Lung (tissue), 12 donors: Measurements from ENCODE around the gene CLASP2. TPM values are rescaled to one million over a fixed set of nuclear protein-coding genes. Genes with fewer than 3 reads are reported as not detected.

Source experiments
- ATAC-seq: fragments of 200-7000 bp; cut with Tn5 transposase; one replicate; pipeline ENCODE4 v1.9.1; 2020; ENCODE audit warnings: moderate number of reproducible peaks; ENCODE audit not compliant: insufficient read depth, low FRiP score
- DNase-seq, 3 donors: peaks; one replicate each; pipeline ENCODE4 v3.0.0-alpha.2; 2013 to 2017
- H3K27ac ChIP-seq, 2 donors: one replicate each; pipeline ENCODE4 v1.5.1; 2013; ENCODE audit warnings: mild to moderate bottlenecking in 2 of 2, moderate library complexity in 2 of 2, control low read depth in 1 of 2, inconsistent platforms in 1 of 2, low read depth in 1 of 2, low read length in 1 of 2
- H3K27me3 ChIP-seq, 3 donors: one replicate each; pipeline ENCODE4 v1.5.1; 2013; ENCODE audit warnings: low read length in 2 of 3; ENCODE audit not compliant: control insufficient read depth in 3 of 3, insufficient read depth in 3 of 3
- H3K36me3 ChIP-seq, 4 donors: one replicate each; pipeline ENCODE4 v1.5.1; 2013; ENCODE audit warnings: low read length in 4 of 4, mild to moderate bottlenecking in 1 of 4, moderate library complexity in 1 of 4; ENCODE audit not compliant: control insufficient read depth in 4 of 4, insufficient read depth in 4 of 4
- H3K4me1 ChIP-seq, 5 donors: one replicate each; pipeline ENCODE4 v1.5.1; 2013; ENCODE audit warnings: low read length in 5 of 5, mild to moderate bottlenecking in 2 of 5, moderate library complexity in 1 of 5; ENCODE audit not compliant: control insufficient read depth in 5 of 5, insufficient read depth in 5 of 5
- H3K4me3 ChIP-seq: one replicate; pipeline ENCODE4 v1.5.1; 2013; ENCODE audit warnings: mild to moderate bottlenecking, control low read depth, moderate library complexity
- H3K9ac ChIP-seq, 2 donors: one replicate each; pipeline ENCODE4 v1.5.1; 2013; ENCODE audit warnings: low read length in 2 of 2, control low read depth in 1 of 2; ENCODE audit not compliant: insufficient read depth in 1 of 2
- H3K9me3 ChIP-seq, 4 donors: one replicate each; pipeline ENCODE4 v1.5.1; 2013; ENCODE audit warnings: low read length in 3 of 4, mild to moderate bottlenecking in 1 of 4, moderate library complexity in 1 of 4; ENCODE audit not compliant: control insufficient read depth in 4 of 4, insufficient read depth in 3 of 4
- WGBS, 2 donors: extraction: QIAGEN DNeasy Blood & Tissue Kit; methylation state at CpG; one replicate each; pipeline ENCODE4 v1.1.7; 2013; 5-methylcytosine and 5-hydroxymethylcytosine counted together
- polyA plus RNA-seq, 2 donors: library from polyadenylated mRNA; stranded (reverse); fragments of 200-250 nt; gene quantifications; one replicate each; pipeline ENCODE4 v1.2.1, GENCODE V29; 2013
- total RNA-seq, 2 donors: library from RNA; depleted of rRNA in 1 of 2; stranded (reverse); fragments of >200 nt in 1 of 2; gene quantifications; one replicate each; pipeline ENCODE4 v1.2.1, GENCODE V29; 2014 to 2021
- TF ChIP-seq, protein P1 (sequence below): IDR thresholded peaks from 2 replicates; pipeline ENCODE4 v1.5.1; 2012; ENCODE audit warnings: mild to moderate bottlenecking; ENCODE audit errors: control extremely low read depth, extremely low read depth
- donor health status: control.
- donor health status: control.
- donor health status: Bipolar disorder and iron deficiency.
- donor health status: healthy.
- donor health status: DM: yes; HTN: yes; CAD: no.

Gene CLASP2
- total and polyA plus RNA-seq, 4 donors, result 10.4 to 165 (median 35.6) TPM

GRCh38 chr3:33538678-33539339 is 179.2 kb downstream of the CLASP2 start:
- Histone ChIP-seq H3K27ac (peak overlapping the region in 1 of 2 donors; percentile 61), H3K27me3 (no peaks in the 10 kb centered on the region), H3K9ac (no peak overlapping the region), H3K4me1 (peaks cover 0 to 5% (median 0%) of the 10 kb centered on the region in 5 donors), H3K36me3 (peaks cover 11 to 22% (median 16%) of the 10 kb centered on the region in 4 donors), H3K9me3 (no peaks in the 10 kb centered on the region), H3K4me3 (no peak overlapping the region)
- DNase-seq, result no peak
- TF ChIP-seq, protein P1, sequence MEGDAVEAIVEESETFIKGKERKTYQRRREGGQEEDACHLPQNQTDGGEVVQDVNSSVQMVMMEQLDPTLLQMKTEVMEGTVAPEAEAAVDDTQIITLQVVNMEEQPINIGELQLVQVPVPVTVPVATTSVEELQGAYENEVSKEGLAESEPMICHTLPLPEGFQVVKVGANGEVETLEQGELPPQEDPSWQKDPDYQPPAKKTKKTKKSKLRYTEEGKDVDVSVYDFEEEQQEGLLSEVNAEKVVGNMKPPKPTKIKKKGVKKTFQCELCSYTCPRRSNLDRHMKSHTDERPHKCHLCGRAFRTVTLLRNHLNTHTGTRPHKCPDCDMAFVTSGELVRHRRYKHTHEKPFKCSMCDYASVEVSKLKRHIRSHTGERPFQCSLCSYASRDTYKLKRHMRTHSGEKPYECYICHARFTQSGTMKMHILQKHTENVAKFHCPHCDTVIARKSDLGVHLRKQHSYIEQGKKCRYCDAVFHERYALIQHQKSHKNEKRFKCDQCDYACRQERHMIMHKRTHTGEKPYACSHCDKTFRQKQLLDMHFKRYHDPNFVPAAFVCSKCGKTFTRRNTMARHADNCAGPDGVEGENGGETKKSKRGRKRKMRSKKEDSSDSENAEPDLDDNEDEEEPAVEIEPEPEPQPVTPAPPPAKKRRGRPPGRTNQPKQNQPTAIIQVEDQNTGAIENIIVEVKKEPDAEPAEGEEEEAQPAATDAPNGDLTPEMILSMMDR, result no peak
- no peak for ATAC-seq
- 89 to 90% methylated on average over 4 of the region's 4 CpGs for WGBS, 2 donors

DNA sequence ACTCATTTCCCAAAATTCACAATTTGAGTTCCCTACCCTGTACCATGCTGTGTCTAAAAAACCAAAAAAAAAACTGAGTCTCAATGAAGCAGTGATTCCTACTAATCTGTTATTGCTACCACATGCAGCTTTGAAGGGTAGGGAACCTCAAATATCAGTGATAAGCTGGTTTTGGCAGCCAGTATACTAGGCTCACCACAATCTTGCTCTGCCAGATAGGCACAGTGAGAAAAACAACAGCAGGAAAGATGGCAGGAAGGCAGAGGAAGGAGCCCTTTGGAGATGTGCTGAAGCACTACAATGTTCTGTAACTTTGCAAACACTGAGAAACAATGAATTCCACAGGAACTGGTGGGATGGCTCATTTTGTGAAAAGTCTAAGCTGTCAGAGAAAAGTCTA is 180.9 kb downstream of the CLASP2 start:
- no peaks in the 10 kb centered on the region for H3K9me3 ChIP-seq
- H3K4me1 ChIP-seq, result peaks cover 0 to 5% (median 0%) of the 10 kb centered on the region in 5 donors
- H3K36me3 ChIP-seq, result peaks cover 13 to 27% (median 21%) of the 10 kb centered on the region in 4 donors
- H3K9ac ChIP-seq, result no peak overlapping the region
- ATAC-seq, result no peak
- TF ChIP-seq, protein P1, result no peak
- H3K4me3 ChIP-seq, result no peak overlapping the region
- no peak for DNase-seq
- no peaks in the 10 kb centered on the region for H3K27me3 ChIP-seq
- H3K27ac ChIP-seq, result peak overlapping the region in 1 of 2 donors; percentile 80

GRCh38 chr3:33526787-33527186 is 191.3 kb downstream of the CLASP2 start:
- peaks cover 4 to 34% (median 18%) of the 10 kb centered on the region in 4 donors for H3K36me3 ChIP-seq
- no peak overlapping the region for H3K4me3 ChIP-seq
- no peak for DNase-seq
- no peaks in the 10 kb centered on the region for H3K27me3 ChIP-seq
- peaks cover 5 to 18% (median 7%) of the 10 kb centered on the region in 4 donors for H3K9me3 ChIP-seq
- no peak overlapping the region for H3K9ac ChIP-seq
- no peak for ATAC-seq
- H3K27ac ChIP-seq, result no peak overlapping the region
- TF ChIP-seq, protein P1, result no peak
- 99 to 100% methylated on average over 1 of the region's 1 CpG for WGBS, 2 donors
- H3K4me1 ChIP-seq, result peaks cover 0 to 1% (median 0%) of the 10 kb centered on the region in 5 donors
